UCSD-AML1 (cell line): ENCODE measurements around the gene HELT.
"Not testable (repeated sequence)": the region's sequence is repeated elsewhere in the genome, so short reads cannot be mapped to it uniquely, and the experiment has no call there.

Source experiments
- DNase-seq: peaks from one replicate; lab custom pipeline; 2025; ENCODE audit not compliant: unreplicated experiment; lab: John Stamatoyannopoulos, UW

HELT gene

GRCh38 chr4:185035284-185035683 lies 17.0 kb downstream of the HELT start:
- no peak for DNase-seq

- DNase-seq = no peak
Measured at GRCh38 chr4:185036019-185036418, 17.7 kb downstream of the HELT start.

GRCh38 chr4:185036842-185037241 lies 18.6 kb downstream of the HELT start:
- DNase-seq = no peak

- DNase-seq = peak; percentile 35
Measured at GRCh38 chr4:185039508-185040273, 21.4 kb downstream of the HELT start.

GRCh38 chr4:185040523-185040922 lies 22.2 kb downstream of the HELT start:
- DNase-seq = no peak

- DNase-seq = not testable (repeated sequence)
Measured at GRCh38 chr4:185050286-185050685, 32.0 kb downstream of the HELT start.

- DNase-seq = not testable (repeated sequence)
Measured at GRCh38 chr4:185051283-185051682, 33.0 kb downstream of the HELT start.

- no peak for DNase-seq
Measured at GRCh38 chr4:185053746-185054145, 35.5 kb downstream of the HELT start.

GRCh38 chr4:185054272-185054671 lies 36.0 kb downstream of the HELT start:
- DNase-seq = no peak

- no peak for DNase-seq
Measured at GRCh38 chr4:185054886-185055285, 36.6 kb downstream of the HELT start.

GRCh38 chr4:185061610-185062009 lies 43.3 kb downstream of the HELT start:
- DNase-seq = no peak

- DNase-seq = no peak
Measured at GRCh38 chr4:185062606-185063005, 44.3 kb downstream of the HELT start.

- DNase-seq = no peak
Measured at GRCh38 chr4:185066179-185066578, 47.9 kb downstream of the HELT start.

- DNase-seq = no peak
Measured at GRCh38 chr4:185068837-185069236, 50.5 kb downstream of the HELT start.
